Aorta (tissue), 5 donors: ENCODE results near the gene ODF2L. TPM values are rescaled to one million over a fixed set of nuclear protein-coding genes. Genes with fewer than 3 reads are reported as not detected.
"Not testable (repeated sequence)": the region's sequence is repeated elsewhere in the genome, so short reads cannot be mapped to it uniquely, and the experiment has no call there.

ENCODE experiments used
- ATAC-seq: fragments of 200-7000 bp; cut with Tn5 transposase; one replicate; pipeline ENCODE4 v1.9.1; 2022; ENCODE audit warnings: moderate library complexity; ENCODE audit not compliant: low FRiP score
- DNase-seq, 2 donors: peaks; one replicate each; pipeline ENCODE4 v3.0.0-alpha.2; 2020
- H3K27ac ChIP-seq, 2 donors: one replicate each; pipeline ENCODE4 v1.5.1; 2013; ENCODE audit warnings: low read length in 2 of 2, mild to moderate bottlenecking in 2 of 2, moderate library complexity in 2 of 2, control low read depth in 1 of 2, inconsistent platforms in 1 of 2, low read depth in 1 of 2
- H3K27me3 ChIP-seq, 2 donors: one replicate each; pipeline ENCODE4 v1.6.1; 2013; ENCODE audit warnings: control low read depth in 1 of 2, low read length in 1 of 2, mild to moderate bottlenecking in 1 of 2, moderate library complexity in 1 of 2; ENCODE audit not compliant: insufficient read depth in 2 of 2, control insufficient read depth in 1 of 2
- H3K36me3 ChIP-seq, 2 donors: one replicate each; pipeline ENCODE4 v1.6.1; 2013; ENCODE audit warnings: control low read depth in 1 of 2, low read length in 1 of 2, mild to moderate bottlenecking in 1 of 2; ENCODE audit not compliant: insufficient read depth in 2 of 2, control insufficient read depth in 1 of 2
- H3K4me1 ChIP-seq, 2 donors: one replicate each; pipeline ENCODE4 v1.6.1; 2013; ENCODE audit warnings: low read length in 2 of 2, control low read depth in 1 of 2, mild to moderate bottlenecking in 1 of 2, moderate library complexity in 1 of 2; ENCODE audit not compliant: insufficient read depth in 2 of 2, control insufficient read depth in 1 of 2
- H3K4me3 ChIP-seq, 2 donors: one replicate each; pipeline ENCODE4 v1.5.1; 2013; ENCODE audit warnings: low read length in 2 of 2, control low read depth in 1 of 2, mild to moderate bottlenecking in 1 of 2
- H3K9me3 ChIP-seq: one replicate; pipeline ENCODE4 v1.6.1; 2013; ENCODE audit warnings: mild to moderate bottlenecking, low read length; ENCODE audit not compliant: control insufficient read depth
- WGBS, 2 donors: extraction: QIAGEN DNeasy Blood & Tissue Kit; methylation state at CpG; one replicate each; pipeline ENCODE4 v1.1.7; 2013; 5-methylcytosine and 5-hydroxymethylcytosine counted together
- intact Hi-C, 2 donors: fragments of 100-400 bp; cut with DNase I; formaldehyde crosslinking; loops; one replicate each; pipeline versions ENCODE4 v1.14.2 to v1.15.0; 2022
- polyA plus RNA-seq, 2 donors: library from polyadenylated mRNA; stranded (reverse); fragments of 200-250 nt; gene quantifications; one replicate each; pipeline ENCODE4 v1.2.3, GENCODE V29; 2013
- total RNA-seq, 2 donors: library from RNA; stranded (reverse); fragmentation: NEBNext Ultra II Directional; extraction: Animal tissue kit (Norgen Biotek cat#: 25700); gene quantifications; one replicate each; pipeline ENCODE4 v1.2.1, GENCODE V29; 2021
- donor health status: healthy with polysubstance abuse.
- donor health status: Bipolar disorder and iron deficiency.
- donor health status: DM: no; HTN: no; CAD: no.
- donor health status: DM: no; HTN: no; CAD: no.
- donor health status: DM: yes; HTN: yes; CAD: no.

Gene ODF2L
- total and polyA plus RNA-seq, 4 donors, result 2.9 to 73.4 (median 29.2) TPM

- H3K36me3 ChIP-seq, result peaks cover 0 to 5% of the 10 kb centered on the region in 2 donors
- H3K9me3 ChIP-seq, result no peaks in the 10 kb centered on the region
- DNase-seq, result no peak
- WGBS, 2 donors, result 90 to 96% methylated on average over 1 of the region's 1 CpG
- H3K27ac ChIP-seq, result no peak overlapping the region
- intact Hi-C loops, result no loop called here
- ATAC-seq, result no peak
- no peak overlapping the region for H3K4me3 ChIP-seq
- H3K4me1 ChIP-seq, result no peaks in the 10 kb centered on the region
- H3K27me3 ChIP-seq, result no peaks in the 10 kb centered on the region
These were observed 44.0 kb downstream of the ODF2L start for GRCh38 chr1:86352086-86352485.

- H3K27me3 ChIP-seq, H3K36me3 ChIP-seq, H3K27ac ChIP-seq, ATAC-seq, H3K4me1 ChIP-seq, intact Hi-C loops, DNase-seq, H3K4me3 ChIP-seq, H3K9me3 ChIP-seq: not testable (repeated sequence)
- WGBS, 2 donors, result 92 to 98% methylated on average over 3 of the region's 3 CpGs
These were observed 45.9 kb downstream of the ODF2L start for GRCh38 chr1:86350230-86350629.

GRCh38 chr1:86346388-86346787 is 49.7 kb downstream of the ODF2L start:
- no peak overlapping the region for H3K4me3 ChIP-seq
- intact Hi-C loops, result no loop called here
- DNase-seq (no peak), ATAC-seq (no peak)
- no peak overlapping the region for H3K27ac ChIP-seq
- H3K9me3 ChIP-seq, result peaks cover 1% of the 10 kb centered on the region
- 94 to 97% methylated on average over 1 of the region's 1 CpG for WGBS, 2 donors
- H3K36me3 ChIP-seq, result no peaks in the 10 kb centered on the region
- no peaks in the 10 kb centered on the region for H3K4me1 ChIP-seq
- no peaks in the 10 kb centered on the region for H3K27me3 ChIP-seq

- Histone ChIP-seq H3K27ac (no peak overlapping the region), H3K4me1 (no peaks in the 10 kb centered on the region), H3K9me3 (peaks cover 1% of the 10 kb centered on the region), H3K27me3 (no peaks in the 10 kb centered on the region), H3K36me3 (no peaks in the 10 kb centered on the region), H3K4me3 (no peak overlapping the region)
- intact Hi-C loops, result no loop called here
- DNase-seq (no peak), ATAC-seq (no peak)
- WGBS, 2 donors, result 95 to 97% methylated on average over 2 of the region's 2 CpGs
These were observed 51.1 kb downstream of the ODF2L start for GRCh38 chr1:86345042-86345441.

GRCh38 chr1:86339906-86340305 is 56.2 kb downstream of the ODF2L start:
- Histone ChIP-seq H3K9me3 (peaks cover 1% of the 10 kb centered on the region), H3K4me3 (no peak overlapping the region), H3K36me3 (no peaks in the 10 kb centered on the region), H3K4me1 (no peaks in the 10 kb centered on the region), H3K27me3 (no peaks in the 10 kb centered on the region), H3K27ac (no peak overlapping the region)
- WGBS, 2 donors, result 86 to 96% methylated on average over 7 of the region's 7 CpGs
- DNase-seq (no peak), ATAC-seq (no peak)
- intact Hi-C loops, result no loop called here

GRCh38 chr1:86339014-86339812 is 56.9 kb downstream of the ODF2L start:
- peak; percentile 46 for ATAC-seq
- intact Hi-C loops, result no loop called here
- no peak overlapping the region for H3K27ac ChIP-seq

GRCh38 chr1:86335916-86336315 is 60.2 kb downstream of the ODF2L start:
- DNase-seq, result no peak
- H3K27ac ChIP-seq, result no peak overlapping the region

More at GRCh38 chr1:86339014-86339812, 56.9 kb downstream of the ODF2L start:
- no peaks in the 10 kb centered on the region for H3K36me3 ChIP-seq
- no peak overlapping the region for H3K4me3 ChIP-seq
- no peaks in the 10 kb centered on the region for H3K27me3 ChIP-seq
- H3K4me1 ChIP-seq, result no peaks in the 10 kb centered on the region
- peaks cover 1% of the 10 kb centered on the region for H3K9me3 ChIP-seq
- DNase-seq, result peak in 1 of 2 donors; percentile 48
- WGBS, 2 donors, result 67 to 74% methylated on average over 7 of the region's 7 CpGs

GRCh38 chr1:86325264-86325663 is 70.9 kb downstream of the ODF2L start:
- no peaks in the 10 kb centered on the region for H3K9me3 ChIP-seq
- H3K4me3 ChIP-seq, result no peak overlapping the region
- no peaks in the 10 kb centered on the region for H3K27me3 ChIP-seq
- H3K27ac ChIP-seq, result no peak overlapping the region
- intact Hi-C loops, result no loop called here
- DNase-seq (no peak), ATAC-seq (no peak)
- H3K36me3 ChIP-seq, result no peaks in the 10 kb centered on the region
- H3K4me1 ChIP-seq, result no peaks in the 10 kb centered on the region

More at GRCh38 chr1:86335916-86336315, 60.2 kb downstream of the ODF2L start:
- Histone ChIP-seq H3K36me3 (no peaks in the 10 kb centered on the region), H3K4me1 (no peaks in the 10 kb centered on the region), H3K27me3 (no peaks in the 10 kb centered on the region), H3K9me3 (no peaks in the 10 kb centered on the region), H3K4me3 (no peak overlapping the region)
- no peak for ATAC-seq
- intact Hi-C loops, result no loop called here
- WGBS, 2 donors, result 54 to 56% methylated on average over 1 of the region's 1 CpG

- ATAC-seq (no peak), DNase-seq (no peak)
These were observed 71.8 kb downstream of the ODF2L start for GRCh38 chr1:86324130-86324822.

More at GRCh38 chr1:86324130-86324822, 71.8 kb downstream of the ODF2L start:
- WGBS, 2 donors, result 79 to 82% methylated on average over 4 of the region's 4 CpGs
- H3K27me3 ChIP-seq, result no peaks in the 10 kb centered on the region
- no peaks in the 10 kb centered on the region for H3K4me1 ChIP-seq
- no peak overlapping the region for H3K27ac ChIP-seq
- H3K9me3 ChIP-seq, result no peaks in the 10 kb centered on the region
- intact Hi-C loops, result no loop called here
- no peak overlapping the region for H3K4me3 ChIP-seq
- no peaks in the 10 kb centered on the region for H3K36me3 ChIP-seq
